ENCODE data around the gene TRPC4AP. TPM values are rescaled to one million over a fixed set of nuclear protein-coding genes. Genes with fewer than 3 reads are reported as not detected.

Gene TRPC4AP
- total and polyA plus RNA-seq, 10 of the 15 experiments (the other 5 are each of a cell fraction or from before 2014, with no cell fraction given) = 1.1 to 61.7 (median 41.2) TPM

GRCh38 chr20:34974246-34974645, 118.4 kb downstream of the TRPC4AP start (continued):
- TF ChIP-seq SP1 (IDR thresholded peaks at IDR 0.05; ENCODE audit: low read depth, low read length) (no peak), WRNIP1 (IDR thresholded peaks at IDR 0.05; ENCODE audit: borderline replicate concordance, low read depth, low read length) (no peak), RUNX3 (IDR thresholded peaks at IDR 0.05; ENCODE audit: low read length) (no peak)

GRCh38 chr20:34971561-34972235, 120.9 kb downstream of the TRPC4AP start:
- ChIA-PET POLR2A (no interaction called here), SMC1A (ENCODE audit: uncharacterized antibody, unreplicated experiment) (no interaction called here), RAD21 (ENCODE audit: unreplicated experiment) (no interaction called here), CTCF (no interaction called here)
- H2AFZ ChIP-seq (ENCODE audit: control insufficient read depth, low read depth, low read length) = no peak overlapping the region
- H3K27ac ChIP-seq (ENCODE audit: control insufficient read depth, insufficient read depth) = no peak overlapping the region
- WGBS (ENCODE audit: insufficient coverage, insufficient replicate concordance, low lambda C conversion rate, missing lambda C conversion rate) = 52% methylated on average over 10 of the region's 10 CpGs
- H3K4me1 ChIP-seq (ENCODE audit: control insufficient read depth, insufficient read depth, low read length) = no peaks in the 10 kb centered on the region
- no peak overlapping the region for H3K9ac ChIP-seq (ENCODE audit: control insufficient read depth, insufficient read depth, low read length)
- no peak for ATAC-seq
- TF ChIP-seq CREB1 (IDR thresholded peaks at IDR 0.05; ENCODE audit: low read depth) = no peak
- no peak for TF ChIP-seq GATAD2B (conservative IDR thresholded peaks at IDR 0.05; ENCODE audit: low read depth)
- no peak for TF ChIP-seq YBX1 (IDR thresholded peaks at IDR 0.05)
- TF ChIP-seq CHD2 (IDR thresholded peaks at IDR 0.05; ENCODE audit: borderline replicate concordance, low read depth, low read length) = no peak
- TF ChIP-seq CTCF (IDR thresholded peaks at IDR 0.05 in 2 of 3, conservative IDR thresholded peaks at IDR 0.05 in 1 of 3; ENCODE audit: control insufficient read depth in 2 of 3, extremely low read depth in 1 of 3, insufficient read depth in 1 of 3, low read depth in 3 of 3, low read length in 3 of 3) = no peak
- TF ChIP-seq POU2F2 (IDR thresholded peaks at IDR 0.05; ENCODE audit: borderline replicate concordance, low read depth, low read length) = no peak
- TF ChIP-seq RBBP5 (conservative IDR thresholded peaks at IDR 0.05) = no peak
- TF ChIP-seq RAD51 (IDR thresholded peaks at IDR 0.05) = no peak
- no peak for TF ChIP-seq SPI1 (IDR thresholded peaks at IDR 0.05; ENCODE audit: borderline replicate concordance, insufficient read depth, low read depth, low read length)
- TF ChIP-seq PKNOX1 (IDR thresholded peaks at IDR 0.05) = no peak
- TF ChIP-seq BMI1 (IDR thresholded peaks at IDR 0.05; ENCODE audit: borderline replicate concordance) = no peak
- no peak for TF ChIP-seq TBL1XR1 (IDR thresholded peaks at IDR 0.05; ENCODE audit: low read depth, low read length)
- TF ChIP-seq IRF3 (IDR thresholded peaks at IDR 0.05) = no peak
- TF ChIP-seq SUZ12 (IDR thresholded peaks at IDR 0.05; ENCODE audit: unreplicated experiment) = no peak
- no peak for TF ChIP-seq E2F4 (IDR thresholded peaks at IDR 0.05; ENCODE audit: low read depth, low read length)
- TF ChIP-seq ZNF384 (IDR thresholded peaks at IDR 0.05; ENCODE audit: borderline replicate concordance, low read depth, low read length) = no peak
- TF ChIP-seq ASH2L (IDR thresholded peaks at IDR 0.05; ENCODE audit: borderline replicate concordance, low read depth) = no peak
- no peak overlapping the region for H3K4me2 ChIP-seq (ENCODE audit: control insufficient read depth, insufficient read depth)
- in situ Hi-C loops (cut with MboI) = no loop called here
- intact Hi-C loops (cut with micrococcal nuclease; ENCODE audit: unreplicated experiment) = no loop called here
- H3K4me3 ChIP-seq = no peak overlapping the region
- no peaks in the 10 kb centered on the region for H3K79me2 ChIP-seq (ENCODE audit: control insufficient read depth, insufficient read depth, low read length)
- no peak for DNase-seq (ENCODE audit: low read depth, low spot score)
- no peaks in the 10 kb centered on the region for H3K9me3 ChIP-seq (replicated peaks; ENCODE audit: control insufficient read depth, insufficient read depth, low read length)
- no peaks in the 10 kb centered on the region for H4K20me1 ChIP-seq (ENCODE audit: control insufficient read depth, insufficient read depth)
- no peaks in the 10 kb centered on the region for H3K27me3 ChIP-seq (replicated peaks in 1 of 2; ENCODE audit: control insufficient read depth in 2 of 2, insufficient read depth in 2 of 2, low read length in 1 of 2)
- BruUV-seq (replicated peaks) = no TSS peak
- FAIRE-seq = no peak
- no peaks in the 10 kb centered on the region for H3K36me3 ChIP-seq (ENCODE audit: control insufficient read depth in 2 of 2, insufficient read depth in 2 of 2, low read length in 1 of 2)

Measured in GM12878 (cell line).